Ascending aorta (tissue), 2 donors: ENCODE measurements around the gene FAM180B. TPM values are rescaled to one million over a fixed set of nuclear protein-coding genes. Genes with fewer than 3 reads are reported as not detected.
A peak's percentile ranks its signal among the peaks of the same experiment; 100 is the strongest.
"Not testable (repeated sequence)": the region's sequence is repeated elsewhere in the genome, so short reads cannot be mapped to it uniquely, and the experiment has no call there.

Experiments used
- DNase-seq, 2 donors: peaks; one replicate each; pipeline ENCODE4 v3.0.0-alpha.2; 2019; ENCODE audit warnings: low spot score in 2 of 2
- H3K27ac ChIP-seq, 2 donors: fragments of 200-600 bp; sonication (generic); one replicate each; pipeline ENCODE4 v1.5.1; 2016 to 2017; ENCODE audit warnings: mild to moderate bottlenecking in 1 of 2
- H3K27me3 ChIP-seq: fragments of 200-600 bp; sonication (generic); one replicate; pipeline ENCODE4 v1.5.1; 2017
- H3K36me3 ChIP-seq, 2 donors: fragments of 200-600 bp; sonication (generic); one replicate each; pipeline ENCODE4 v1.5.1; 2016
- H3K4me1 ChIP-seq, 2 donors: fragments of 200-600 bp; sonication (generic); one replicate each; pipeline ENCODE4 v1.5.1; 2016 to 2017; ENCODE audit warnings: mild to moderate bottlenecking in 1 of 2
- H3K4me3 ChIP-seq, 2 donors: fragments of 200-600 bp; sonication (generic); one replicate each; pipeline ENCODE4 v1.5.1; 2016 to 2017; ENCODE audit warnings: mild to moderate bottlenecking in 1 of 2
- H3K9me3 ChIP-seq, 2 donors: fragments of 200-600 bp; sonication (generic); one replicate each; pipeline ENCODE4 v1.5.1; 2016
- CTCF ChIP-seq, 3 experiments: fragments of 200-600 bp in 2 of 3; fragments of 450-650 bp in 1 of 3; sonication (generic) in 2 of 3; IDR thresholded peaks; one replicate each; pipeline ENCODE4 v1.5.1; 2016 to 2019; ENCODE audit warnings: antibody characterized with exemption in 3 of 3, mild to moderate bottlenecking in 1 of 3, moderate library complexity in 1 of 3
- intact Hi-C: fragments of 100-400 bp; cut with DNase I; formaldehyde crosslinking; loops from one replicate; pipeline ENCODE4 v1.15.1; 2023
- total RNA-seq: library from RNA; depleted of rRNA; stranded (reverse); fragments of >200 nt; gene quantifications from one replicate; pipeline ENCODE4 v1.1.0, GENCODE V29; 2016

FAM180B gene
- total RNA-seq, 1 donor from 2014 or later: not detected

- Histone ChIP-seq H3K4me3 (peak within 1 kb of the TSS; percentile 84 to 91), H3K27me3 (no peaks in the 10 kb centered on the region), H3K36me3 (no peaks in the 10 kb centered on the region), H3K27ac (peak within 1 kb of the TSS; percentile 88 to 89), H3K9me3 (no peaks in the 10 kb centered on the region), H3K4me1 (peaks cover 0 to 26% of the 10 kb centered on the region in 2 donors)
- DNase-seq: peak; percentile 46 to 95
- TF ChIP-seq CTCF (IDR thresholded peaks at IDR 0.05): peak; percentile 67 to 97 (median 71)
- intact Hi-C loops: loop anchor here (1.0 to 5.0 kb wide), 5 partner anchors 20 to 126 kb away; partner anchors contain the start of genes KBTBD4, NDUFS3 and PSMC3
Measured at GRCh38 chr11:47552566-47553405, 33.7 kb upstream of the FAM180B start, which contains the start of gene CELF1. TSS of gene CELF1 (minus strand) at chr11:47553132. CDS start at chr11:47499523, 53,609 bp downstream.

GRCh38 chr11:47553406-47553743 lies 33.1 kb upstream of the FAM180B start:
- intact Hi-C loops: loop anchor here (1.0 to 5.0 kb wide), 5 partner anchors 21 to 127 kb away; partner anchors contain the start of genes KBTBD4, NDUFS3 and PSMC3

GRCh38 chr11:47557004-47557403 lies 29.5 kb upstream of the FAM180B start:
- H3K27me3 ChIP-seq, intact Hi-C loops, H3K4me1 ChIP-seq, H3K4me3 ChIP-seq, H3K36me3 ChIP-seq, H3K9me3 ChIP-seq, DNase-seq, H3K27ac ChIP-seq: not testable (repeated sequence)

More at GRCh38 chr11:47553406-47553743, 33.1 kb upstream of the FAM180B start:
- H3K27ac ChIP-seq: peak overlapping the region; percentile 26 to 67
- H3K27me3 ChIP-seq: no peaks in the 10 kb centered on the region
- peaks cover 0 to 24% of the 10 kb centered on the region in 2 donors for H3K4me1 ChIP-seq
- H3K36me3 ChIP-seq: no peaks in the 10 kb centered on the region
- no peak for TF ChIP-seq CTCF (IDR thresholded peaks at IDR 0.05)
- no peaks in the 10 kb centered on the region for H3K9me3 ChIP-seq
- peak overlapping the region; percentile 84 to 91 for H3K4me3 ChIP-seq
- DNase-seq: no peak

GRCh38 chr11:47558695-47559094 lies 27.8 kb upstream of the FAM180B start:
- H3K4me3 ChIP-seq: no peak overlapping the region
- intact Hi-C loops: no loop called here
- no peaks in the 10 kb centered on the region for H3K4me1 ChIP-seq
- no peak overlapping the region for H3K27ac ChIP-seq
- H3K27me3 ChIP-seq: no peaks in the 10 kb centered on the region
- DNase-seq: no peak
- no peak for TF ChIP-seq CTCF (IDR thresholded peaks at IDR 0.05)
- no peaks in the 10 kb centered on the region for H3K36me3 ChIP-seq
- no peaks in the 10 kb centered on the region for H3K9me3 ChIP-seq

GRCh38 chr11:47560426-47560825 lies 26.1 kb upstream of the FAM180B start:
- Histone ChIP-seq H3K4me1 (peaks cover 2 to 5% of the 10 kb centered on the region in 2 donors), H3K27me3 (no peaks in the 10 kb centered on the region), H3K4me3 (no peak overlapping the region), H3K36me3 (no peaks in the 10 kb centered on the region), H3K9me3 (no peaks in the 10 kb centered on the region), H3K27ac (no peak overlapping the region)
- no peak for TF ChIP-seq CTCF (IDR thresholded peaks at IDR 0.05)
- DNase-seq: no peak
- intact Hi-C loops: no loop called here

GRCh38 chr11:47562393-47562792 lies 24.1 kb upstream of the FAM180B start:
- intact Hi-C loops, H3K36me3 ChIP-seq, DNase-seq: not testable (repeated sequence)

GRCh38 chr11:47564366-47564765 lies 22.1 kb upstream of the FAM180B start:
- DNase-seq, intact Hi-C loops, H3K36me3 ChIP-seq: not testable (repeated sequence)

More at GRCh38 chr11:47562393-47562792, 24.1 kb upstream of the FAM180B start:
- H3K27me3 ChIP-seq, H3K4me1 ChIP-seq, H3K9me3 ChIP-seq, H3K4me3 ChIP-seq, H3K27ac ChIP-seq: not testable (repeated sequence)

More at GRCh38 chr11:47564366-47564765, 22.1 kb upstream of the FAM180B start:
- H3K27ac ChIP-seq, H3K9me3 ChIP-seq, H3K4me1 ChIP-seq, H3K27me3 ChIP-seq: not testable (repeated sequence)
- peak overlapping the region in 1 of 2 donors; percentile 76 for H3K4me3 ChIP-seq
